ENCODE measurements around the gene MYBBP1A.

GRCh38 chr17:4497101-4497824 lies 57.9 kb downstream of the MYBBP1A start:
- TF ChIP-seq CTCF (IDR thresholded peaks at IDR 0.05; ENCODE audit: poor library complexity) (no peak), EZH2 (IDR thresholded peaks at IDR 0.05; ENCODE audit: borderline replicate concordance) (no peak)

All from hepatocyte (in vitro differentiated cells).